NCI-H82 (cell line): ENCODE results near the gene UPF1.

Source experiments
- DNase-seq: peaks from one replicate; lab custom pipeline; 2025; lab: John Stamatoyannopoulos, UW

UPF1 gene

DNA sequence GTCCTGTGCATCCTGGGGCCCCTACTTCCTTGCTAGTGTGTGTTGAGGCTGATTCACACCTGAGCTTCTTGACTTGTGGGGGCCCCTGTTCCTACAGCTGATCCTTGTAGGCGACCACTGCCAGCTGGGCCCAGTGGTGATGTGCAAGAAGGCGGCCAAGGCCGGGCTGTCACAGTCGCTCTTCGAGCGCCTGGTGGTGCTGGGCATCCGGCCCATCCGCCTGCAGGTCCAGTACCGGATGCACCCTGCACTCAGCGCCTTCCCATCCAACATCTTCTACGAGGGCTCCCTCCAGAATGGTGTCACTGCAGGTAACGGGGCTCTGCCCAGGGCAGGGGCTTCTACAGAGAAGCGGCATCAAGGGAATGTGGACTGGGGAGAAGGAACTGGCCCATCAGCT, 25.5 kb downstream of the UPF1 start:
- DNase-seq, result no peak

- no peak for DNase-seq
These were observed 27.3 kb downstream of the UPF1 start for GRCh38 chr19:18858906-18859646.

GRCh38 chr19:18859676-18860301, 28.0 kb downstream of the UPF1 start:
- no peak for DNase-seq

DNA sequence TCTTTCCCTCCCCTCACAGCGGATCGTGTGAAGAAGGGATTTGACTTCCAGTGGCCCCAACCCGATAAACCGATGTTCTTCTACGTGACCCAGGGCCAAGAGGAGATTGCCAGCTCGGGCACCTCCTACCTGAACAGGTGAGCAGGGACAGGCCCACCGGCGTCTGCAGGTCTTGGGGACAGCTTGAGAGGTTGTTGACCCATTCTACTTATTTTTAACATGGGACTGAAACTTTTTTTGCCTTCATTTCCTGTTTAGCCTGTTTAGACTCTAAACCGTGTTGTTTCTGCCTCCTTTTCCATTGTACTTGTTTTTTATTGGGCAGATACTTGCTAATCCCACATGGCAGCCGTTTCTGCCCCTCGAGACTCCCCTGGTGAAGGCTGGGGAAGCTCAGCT, 28.5 kb downstream of the UPF1 start:
- no peak for DNase-seq

- DNase-seq, result no peak
These were observed 29.0 kb downstream of the UPF1 start for GRCh38 chr19:18860725-18861124.

GRCh38 chr19:18861235-18861634, 29.5 kb downstream of the UPF1 start:
- DNase-seq, result no peak

DNA sequence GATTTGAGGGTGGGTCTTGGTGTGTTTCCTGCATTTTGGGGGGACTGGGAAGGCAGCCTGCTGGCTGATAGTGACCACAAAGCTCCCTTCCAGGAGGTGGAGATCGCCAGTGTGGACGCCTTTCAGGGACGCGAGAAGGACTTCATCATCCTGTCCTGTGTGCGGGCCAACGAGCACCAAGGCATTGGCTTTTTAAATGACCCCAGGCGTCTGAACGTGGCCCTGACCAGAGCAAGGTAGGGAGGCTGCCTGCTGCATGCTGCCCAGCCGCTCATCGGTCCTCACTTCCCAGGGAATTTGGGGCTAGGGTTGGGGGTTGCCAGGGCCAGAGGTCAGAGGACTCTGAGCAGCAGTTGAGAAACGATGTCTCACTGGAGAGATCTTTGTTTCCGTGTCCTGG, 30.2 kb downstream of the UPF1 start:
- no peak for DNase-seq

GRCh38 chr19:18862976-18863842, 31.4 kb downstream of the UPF1 start:
- no peak for DNase-seq

DNA sequence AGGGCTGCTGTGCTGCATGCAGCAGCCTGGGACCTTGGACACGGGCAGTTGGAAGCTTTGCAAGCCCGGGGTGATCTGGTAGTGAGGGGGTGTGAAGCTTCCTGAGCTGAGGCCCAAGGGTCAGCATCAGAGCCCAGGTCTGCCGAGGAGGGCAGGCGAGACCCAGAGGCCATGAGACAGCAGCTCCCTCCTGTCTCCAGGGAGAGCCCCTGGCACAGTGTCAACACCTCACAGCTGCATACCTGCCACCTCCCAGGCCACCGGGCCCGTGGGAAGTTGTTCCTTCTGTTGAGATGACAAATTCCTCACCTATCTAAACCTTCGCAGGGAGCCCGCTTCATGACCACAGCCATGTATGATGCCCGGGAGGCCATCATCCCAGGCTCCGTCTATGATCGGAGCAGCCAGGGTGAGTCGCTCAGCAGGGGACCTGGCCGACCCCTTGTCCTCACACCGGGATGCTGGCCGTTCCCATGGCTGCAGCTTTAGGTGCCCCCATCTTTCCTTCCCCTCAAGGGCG, 32.1 kb downstream of the UPF1 start:
- no peak for DNase-seq

DNA sequence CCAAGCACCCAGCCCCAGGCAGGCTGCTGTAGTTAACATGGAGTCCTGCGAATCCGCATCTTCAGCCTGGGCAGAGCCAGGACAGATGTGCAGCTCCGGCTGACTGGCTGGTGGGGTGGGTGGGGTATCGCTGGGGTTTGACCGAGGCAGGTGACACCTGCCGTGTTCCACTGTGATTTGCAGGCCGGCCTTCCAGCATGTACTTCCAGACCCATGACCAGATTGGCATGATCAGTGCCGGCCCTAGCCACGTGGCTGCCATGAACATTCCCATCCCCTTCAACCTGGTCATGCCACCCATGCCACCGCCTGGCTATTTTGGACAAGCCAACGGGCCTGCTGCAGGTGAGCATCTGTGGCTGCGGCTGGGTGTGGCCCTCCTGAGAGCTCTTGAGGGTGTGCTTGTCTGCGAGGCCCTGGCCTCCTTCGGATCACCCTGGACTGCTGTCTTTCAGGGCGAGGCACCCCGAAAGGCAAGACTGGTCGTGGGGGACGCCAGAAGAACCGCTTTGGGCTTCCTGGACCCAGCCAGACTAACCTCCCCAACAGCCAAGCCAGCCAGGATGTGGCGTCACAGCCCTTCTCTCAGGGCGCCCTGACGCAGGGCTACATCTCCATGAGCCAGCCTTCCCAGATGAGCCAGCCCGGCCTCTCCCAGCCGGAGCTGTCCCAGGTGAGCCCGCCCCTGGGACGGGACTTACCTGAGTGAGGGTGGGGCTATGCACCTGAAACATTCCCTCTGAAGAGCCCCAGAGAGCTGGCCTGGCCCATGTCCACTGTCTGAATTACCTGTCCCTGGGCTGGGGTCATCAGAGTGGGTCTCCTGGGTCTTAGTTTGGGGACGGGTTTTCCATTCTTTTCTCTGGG, 33.6 kb downstream of the UPF1 start:
- no peak for DNase-seq

GRCh38 chr19:18865973-18866799, 34.4 kb downstream of the UPF1 start:
- peak; percentile 82 for DNase-seq

- no peak for DNase-seq
These were observed 35.0 kb downstream of the UPF1 start for GRCh38 chr19:18866800-18867123.

DNA sequence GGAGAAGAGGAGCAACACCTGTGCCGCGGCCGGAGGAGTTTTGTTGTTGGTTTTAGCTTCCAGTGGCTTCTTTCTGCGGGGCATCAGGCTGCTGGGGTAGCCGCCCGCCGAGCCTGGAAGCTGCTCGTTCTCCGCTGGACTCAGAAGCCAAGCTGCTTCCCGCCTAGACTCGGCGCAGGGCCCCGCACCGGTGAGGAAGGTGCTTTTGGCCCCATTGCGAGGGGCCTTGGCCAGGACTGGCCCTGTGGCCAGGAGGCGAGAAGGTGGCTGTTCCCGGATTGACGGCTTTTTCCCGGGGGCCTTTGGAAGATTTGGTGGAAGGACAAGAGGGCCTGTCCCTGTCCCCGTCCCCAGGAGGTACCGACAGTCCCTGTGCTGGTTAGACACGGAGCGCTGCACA, 35.4 kb downstream of the UPF1 start:
- DNase-seq, result no peak

DNA sequence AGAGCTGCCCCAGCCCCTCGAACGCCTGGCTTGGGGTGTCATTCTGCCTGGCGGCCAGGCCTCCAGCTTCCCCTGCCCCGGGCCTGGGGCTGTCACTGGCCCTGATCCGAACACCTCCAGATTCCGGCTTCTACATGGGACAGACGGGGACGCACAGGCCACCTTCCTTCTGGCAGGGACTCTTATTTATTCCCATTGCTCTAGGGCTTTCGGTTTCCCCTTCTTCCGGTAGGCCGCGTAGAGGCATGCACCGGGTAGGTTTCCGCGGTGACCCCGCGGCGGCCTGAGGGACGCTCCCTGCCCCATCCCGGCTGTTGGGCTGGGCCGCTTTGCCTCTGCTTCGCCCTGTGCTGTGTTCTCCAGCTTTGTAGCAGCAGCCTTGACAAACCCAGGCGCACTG, 36.0 kb downstream of the UPF1 start:
- DNase-seq, result no peak

DNA sequence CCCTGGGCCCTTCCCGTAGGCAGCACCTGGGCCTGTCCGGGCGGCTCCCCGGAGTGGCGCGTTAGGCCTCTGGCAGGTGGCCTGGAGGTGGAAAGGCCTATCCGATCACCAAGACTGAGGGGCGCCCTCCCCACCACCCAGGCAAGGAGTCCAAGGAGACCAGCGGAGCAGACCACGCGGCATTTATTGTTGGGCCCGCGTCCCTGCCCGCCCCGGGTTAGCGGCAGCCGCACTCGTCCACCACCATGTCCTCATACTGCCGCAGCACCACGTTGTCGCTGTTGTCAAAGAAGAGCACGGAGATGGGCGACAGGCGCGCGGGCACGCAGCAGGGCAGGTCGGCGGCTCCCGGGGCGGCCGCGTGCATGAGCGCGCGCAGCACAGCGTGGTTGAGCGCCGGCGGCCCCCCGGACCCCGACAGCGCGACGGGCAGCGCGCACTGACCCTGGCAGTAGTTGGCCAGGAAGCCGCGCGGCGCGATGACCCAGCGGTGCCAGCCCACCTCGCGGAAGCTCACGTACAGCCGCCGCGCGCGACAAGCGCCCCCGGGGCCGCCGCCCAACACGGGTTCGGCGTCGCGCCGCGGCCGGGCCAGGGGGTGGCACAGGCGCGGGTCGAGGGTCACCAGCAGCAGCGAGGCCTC, 36.7 kb downstream of the UPF1 start:
- DNase-seq, result no peak

DNA sequence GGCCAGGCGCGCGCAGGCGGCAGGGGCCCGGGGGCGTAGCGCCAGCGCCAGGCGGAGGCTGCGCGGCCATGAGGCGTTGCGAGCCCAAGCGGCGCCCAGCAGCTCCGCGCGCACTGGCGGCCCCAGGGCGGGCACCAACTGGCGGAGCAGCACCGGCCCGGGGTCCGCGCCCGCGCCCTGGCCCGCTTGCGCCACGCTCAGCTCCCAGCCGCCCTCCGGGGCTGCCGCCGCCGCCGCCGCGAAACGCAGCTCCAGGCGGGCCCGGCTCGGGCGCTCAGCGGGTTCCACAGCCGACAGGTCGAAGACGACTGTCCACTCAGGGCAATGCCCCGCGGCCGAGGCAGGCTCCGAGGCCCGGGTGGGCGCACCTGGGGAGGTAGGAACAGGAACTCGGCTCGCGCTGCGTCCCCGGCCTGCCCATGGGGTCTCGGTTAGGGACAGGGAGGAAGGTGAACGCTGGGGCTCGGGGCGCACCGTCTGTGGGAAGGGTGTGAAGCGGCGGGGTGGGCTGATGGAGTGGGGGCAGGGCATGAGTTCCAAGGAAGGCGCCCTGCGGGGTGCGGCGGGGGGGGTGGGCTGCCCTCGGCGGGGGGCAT, 37.4 kb downstream of the UPF1 start:
- no peak for DNase-seq

GRCh38 chr19:18869781-18870530, 38.2 kb downstream of the UPF1 start:
- no peak for DNase-seq

DNA sequence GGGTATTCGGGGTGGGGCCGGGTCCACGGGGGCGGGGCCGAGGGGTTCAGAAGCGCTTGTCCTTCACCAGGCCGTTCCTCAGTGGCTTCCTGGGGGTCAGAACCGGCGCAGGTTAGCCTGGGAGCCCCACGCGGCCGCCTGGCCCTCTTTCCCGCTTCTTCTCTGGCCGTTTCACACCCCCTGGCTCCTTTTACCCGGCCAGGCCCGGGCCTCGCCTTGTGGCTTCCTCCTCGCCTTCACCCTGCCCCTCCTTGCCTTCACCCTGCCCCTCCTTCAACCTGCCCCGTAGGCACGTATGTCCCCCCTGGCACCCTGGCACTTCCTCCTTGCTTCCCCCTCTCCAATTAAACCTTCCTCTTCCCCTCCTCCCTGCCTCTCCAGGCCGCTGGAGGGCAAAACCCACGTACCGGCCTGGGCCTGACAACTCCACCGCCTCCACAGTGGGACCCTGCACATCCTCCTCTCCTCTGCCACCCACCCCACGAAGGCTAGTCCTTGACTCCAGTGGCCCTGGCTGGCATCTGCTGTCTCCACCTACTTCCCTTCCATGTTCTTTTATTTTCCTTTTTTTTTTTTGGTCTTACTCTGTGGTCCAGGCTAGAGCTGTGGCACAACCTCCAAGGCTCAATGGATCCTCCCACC, 38.9 kb downstream of the UPF1 start:
- DNase-seq, result no peak

GRCh38 chr19:18871543-18871942, 39.8 kb downstream of the UPF1 start:
- peak; percentile 94 for DNase-seq
